ENCODE results near the gene SIN3A. TPM values are rescaled to one million over a fixed set of nuclear protein-coding genes. Genes with fewer than 3 reads are reported as not detected.

The SIN3A gene
- total and polyA plus RNA-seq, 2 of the 8 experiments (the other 6 are each of a cell fraction or from before 2014, with no cell fraction given) = 69.5 to 109 TPM

- 100% methylated on average over 1 of the region's 1 CpG; no CpG with 5 or more reads in 1 of the 2 experiments for WGBS, 2 experiments (ENCODE audit: extremely low coverage in 1 of 2, insufficient coverage in 1 of 2, insufficient read length in 1 of 2, insufficient replicate concordance in 2 of 2, low coverage in 1 of 2, low lambda C conversion rate in 2 of 2, missing lambda C conversion rate in 1 of 2)
- Histone ChIP-seq H3K23ac (ENCODE audit: insufficient read length) (no peak overlapping the region), H3K18ac (ENCODE audit: extremely low read depth, low read length) (no peak overlapping the region), H3K27ac (ENCODE audit: low read depth, low read length) (no peak overlapping the region), H3K56ac (replicated peaks; ENCODE audit: insufficient read length, low read depth, low read length) (no peak overlapping the region), H2BK120ac (replicated peaks; ENCODE audit: low read depth, low read length) (no peak overlapping the region), H3K27me3 (replicated peaks in 1 of 4; ENCODE audit: control insufficient read depth in 3 of 4, extremely low read depth in 1 of 4, insufficient read depth in 3 of 4, low read length in 3 of 4) (no peaks in the 10 kb centered on the region), H4K5ac (ENCODE audit: insufficient read length, low read depth, low read length) (no peak overlapping the region), H3K9ac (replicated peaks in 1 of 4; ENCODE audit: extremely low read depth in 1 of 4, low read depth in 3 of 4, low read length in 3 of 4) (no peak overlapping the region), H2BK12ac (ENCODE audit: low read depth, low read length) (no peak overlapping the region), H3K79me2 (ENCODE audit: control insufficient read depth in 1 of 2, insufficient read depth in 2 of 2, low read length in 2 of 2) (no peaks in the 10 kb centered on the region), H3K4ac (replicated peaks; ENCODE audit: insufficient read length, low read depth, low read length) (no peak overlapping the region), H3K14ac (ENCODE audit: insufficient read length) (no peak overlapping the region), H3K36me3 (ENCODE audit: control insufficient read depth in 2 of 4, insufficient read depth in 4 of 4, low read length in 3 of 4) (peaks cover 5 to 44% (median 25%) of the 10 kb centered on the region in 4 experiments), H2BK5ac (ENCODE audit: low read depth, low read length) (no peak overlapping the region), H4K20me1 (replicated peaks in 1 of 2; ENCODE audit: control insufficient read depth in 1 of 2, insufficient read depth in 2 of 2, low read length in 2 of 2) (no peaks in the 10 kb centered on the region), H2AFZ (ENCODE audit: low read length) (no peak overlapping the region), H4K8ac (ENCODE audit: extremely low read depth, insufficient read depth, low read length) (no peak overlapping the region), H4K91ac (replicated peaks; ENCODE audit: insufficient read length, low read length) (no peak overlapping the region), H2BK15ac (ENCODE audit: low read length) (no peak overlapping the region), H3K23me2 (ENCODE audit: low read depth, low read length) (no peaks in the 10 kb centered on the region), H3K4me1 (replicated peaks in 1 of 4; ENCODE audit: control insufficient read depth in 3 of 4, insufficient read depth in 4 of 4, low read length in 3 of 4) (no peaks in the 10 kb centered on the region), H3K4me2 (ENCODE audit: insufficient read depth in 1 of 2, low read depth in 2 of 2, low read length in 2 of 2) (no peak overlapping the region), H2AK5ac (ENCODE audit: low read depth, low read length) (no peak overlapping the region), H2BK20ac (ENCODE audit: low read length) (no peak overlapping the region), H3K4me3 (ENCODE audit: extremely low read depth in 1 of 4, insufficient read depth in 2 of 4, low read depth in 3 of 4, low read length in 4 of 4) (no peak overlapping the region), H3K9me3 (ENCODE audit: insufficient read depth in 2 of 2, low read depth in 1 of 2, low read length in 1 of 2) (peaks cover 0 to 6% of the 10 kb centered on the region in 2 experiments; a peak in 2 of 4 replicates), H3K79me1 (ENCODE audit: low read depth, low read length) (no peaks in the 10 kb centered on the region)
- POLR2A ChIA-PET (ENCODE audit: partially characterized antibody) = interaction anchor here (0.6 kb wide), 1 partner anchor 158 kb away, joined by 3 read pairs; no protein-coding TSS in a partner anchor
- FAIRE-seq (no peak), DNase-seq (ENCODE audit: low read depth in 1 of 2, low spot score in 2 of 2) (no peak)
- CTCF ChIA-PET (ENCODE audit: partially characterized antibody) = interaction anchor here (1.1 kb wide), 1 partner anchor 9 kb away, joined by 3 read pairs; no protein-coding TSS in a partner anchor
- TF ChIP-seq POLR2AphosphoS5 (IDR thresholded peaks at IDR 0.05; ENCODE audit: low read depth, low read length) (no peak), SIX5 (IDR thresholded peaks at IDR 0.05; ENCODE audit: low read depth, low read length) (no peak), SUZ12 (IDR thresholded peaks at IDR 0.05; ENCODE audit: low read length) (no peak), CHD1 (IDR thresholded peaks at IDR 0.05; ENCODE audit: low read depth, low read length) (no peak), CHD2 (IDR thresholded peaks at IDR 0.05; ENCODE audit: low read length) (no peak), RBBP5 (IDR thresholded peaks at IDR 0.05; ENCODE audit: borderline replicate concordance, low read depth, low read length) (no peak), ASH2L (IDR thresholded peaks at IDR 0.05; ENCODE audit: low read length) (no peak), JUND (IDR thresholded peaks at IDR 0.05; ENCODE audit: low read length) (no peak), HDAC6 (IDR thresholded peaks at IDR 0.05; ENCODE audit: low read depth, low read length) (no peak), BACH1 (IDR thresholded peaks at IDR 0.05; ENCODE audit: low read length) (no peak), MAX (IDR thresholded peaks at IDR 0.05) (no peak), YY1 (IDR thresholded peaks at IDR 0.05; ENCODE audit: low read depth, low read length) (no peak)
Observed at GRCh38 chr15:75483961-75484360, 32.5 kb upstream of the SIN3A start.

All from H1 (cell line).